PC-9 (cell line): ENCODE results near the gene FGF19. TPM values are rescaled to one million over a fixed set of nuclear protein-coding genes. Genes with fewer than 3 reads are reported as not detected.

ENCODE experiments used
- BruUV-seq: library from RNA; stranded (reverse); fragments of 400-500 nt; replicated peaks from 2 replicates; lab custom pipeline; 2021; lab: Mats Ljungman, UMichigan
- CTCF ChIA-PET: fragments of 300-600 bp; sonication (Branson Sonifier 250); formaldehyde crosslinking; loops from one replicate; lab custom pipeline; 2022; ENCODE audit warnings: antibody characterized with exemption; lab: Charles Lee
- POLR2A ChIA-PET: fragments of 300-600 bp; sonication (Branson Sonifier 250); formaldehyde crosslinking; loops from one replicate; lab custom pipeline; 2022; ENCODE audit warnings: antibody characterized with exemption; ENCODE audit not compliant: unreplicated experiment; lab: Charles Lee
- DNase-seq, 2 experiments: peaks; one replicate each; pipeline versions ENCODE4 v3.0.0 to v3.0.0-alpha.2; 2015 to 2022; ENCODE audit warnings: mixed read lengths in 1 of 2
- H2AFZ ChIP-seq: fragments of 200-600 bp; sonication (generic); 2 replicates; pipeline ENCODE4 v1.8.1; 2017; ENCODE audit warnings: antibody characterized with exemption
- H3F3A ChIP-seq: fragments of 200-600 bp; sonication (generic); 2 replicates; pipeline ENCODE4 v1.8.1; 2017; ENCODE audit warnings: antibody characterized with exemption, mild to moderate bottlenecking, low read depth; ENCODE audit not compliant: insufficient read depth
- H3K27ac ChIP-seq: fragments of 200-600 bp; sonication (generic); 2 replicates; pipeline ENCODE4 v1.6.1; 2016; ENCODE audit warnings: mixed run types
- H3K27me3 ChIP-seq: fragments of 200-600 bp; sonication (generic); 2 replicates; pipeline ENCODE4 v1.6.1; 2016; ENCODE audit warnings: low read depth, mixed run types; ENCODE audit not compliant: insufficient read depth
- H3K36me3 ChIP-seq: fragments of 200-600 bp; sonication (generic); 2 replicates; pipeline ENCODE4 v1.6.1; 2016; ENCODE audit warnings: low read depth, mixed run types
- H3K4me1 ChIP-seq: fragments of 200-600 bp; sonication (generic); replicated peaks from 2 replicates; pipeline ENCODE4 v1.6.1; 2016; ENCODE audit warnings: mixed run types; ENCODE audit not compliant: insufficient read depth
- H3K4me2 ChIP-seq: fragments of 200-600 bp; sonication (generic); 2 replicates; pipeline ENCODE4 v1.6.1; 2017; ENCODE audit warnings: mixed run types
- H3K4me3 ChIP-seq: fragments of 200-600 bp; sonication (generic); 2 replicates; pipeline ENCODE4 v1.6.1; 2016; ENCODE audit warnings: mixed run types
- H3K79me2 ChIP-seq: fragments of 200-600 bp; sonication (generic); 2 replicates; pipeline ENCODE4 v1.6.1; 2017; ENCODE audit warnings: low read depth, mixed run types
- H3K9me2 ChIP-seq: fragments of 200-600 bp; sonication (generic); 2 replicates; pipeline ENCODE4 v1.8.1; 2017; ENCODE audit warnings: mild to moderate bottlenecking; ENCODE audit not compliant: insufficient read depth
- H3K9me3 ChIP-seq: fragments of 200-600 bp; sonication (generic); 2 replicates; pipeline ENCODE4 v1.8.1; 2016; ENCODE audit warnings: low read depth; ENCODE audit not compliant: insufficient read depth
- H4K20me1 ChIP-seq: fragments of 200-600 bp; sonication (generic); 2 replicates; pipeline ENCODE4 v1.8.1; 2017; ENCODE audit not compliant: insufficient read depth
- CTCF ChIP-seq: fragments of 200-600 bp; sonication (generic); conservative IDR thresholded peaks from 2 replicates; pipeline ENCODE4 v1.6.1; 2017; ENCODE audit warnings: mixed run types, antibody characterized with exemption, mild to moderate bottlenecking, moderate library complexity
- EZH2 ChIP-seq: fragments of 200-600 bp; sonication (generic); IDR thresholded peaks from 2 replicates; pipeline ENCODE4 v1.8.0; 2017; ENCODE audit warnings: antibody characterized with exemption, low read depth
- intact Hi-C: fragments of 100-400 bp; cut with micrococcal nuclease; formaldehyde crosslinking; loops from one replicate; pipeline ENCODE4 v1.10.0; 2022; ENCODE audit not compliant: unreplicated experiment
- total RNA-seq: library from RNA; stranded (reverse); gene quantifications from 2 replicates; pipeline ENCODE4 v1.2.3, GENCODE V29; 2021

Gene FGF19
- total RNA-seq, 1 experiment from 2014 or later: 2.0 TPM

DNA sequence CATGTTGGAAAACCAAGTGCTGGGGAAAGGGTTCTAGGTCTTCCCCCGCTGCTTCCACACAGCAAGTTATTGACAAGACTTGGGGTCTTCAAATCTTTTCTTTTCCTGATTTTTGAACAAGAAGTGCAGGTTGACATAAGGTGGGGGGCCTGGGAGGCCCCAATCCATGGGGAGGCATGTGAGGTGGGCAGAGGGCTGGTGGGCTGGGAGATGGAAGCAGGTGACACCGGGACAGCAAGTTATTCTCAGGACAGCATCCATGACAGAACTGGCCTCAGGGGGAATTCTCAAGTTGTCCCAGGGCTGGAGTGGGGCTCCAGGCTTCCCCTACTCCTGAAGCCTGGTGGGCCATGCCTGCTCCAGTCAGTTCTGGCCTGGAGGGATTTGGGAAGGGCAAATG, 5.5 kb downstream of the FGF19 start:
- H3K9me2 ChIP-seq: no peaks in the 10 kb centered on the region
- no peak overlapping the region for H3K4me2 ChIP-seq
- peaks cover 26% of the 10 kb centered on the region for H3F3A ChIP-seq
- H3K9me3 ChIP-seq: no peaks in the 10 kb centered on the region
- no TSS peak for BruUV-seq
- no peaks in the 10 kb centered on the region for H3K36me3 ChIP-seq
- TF ChIP-seq EZH2 (no peak), CTCF (no peak)
- no peak overlapping the region for H2AFZ ChIP-seq
- no peaks in the 10 kb centered on the region for H3K79me2 ChIP-seq
- no peaks in the 10 kb centered on the region for H4K20me1 ChIP-seq
- CTCF ChIA-PET: interaction anchor here (0.7 kb wide), 1 partner anchor 265 kb away, joined by 3 read pairs; no protein-coding TSS in a partner anchor
- H3K27me3 ChIP-seq: no peaks in the 10 kb centered on the region
- peaks cover 45% of the 10 kb centered on the region for H3K4me1 ChIP-seq
- peak in 1 of 2 experiments; percentile 22 for DNase-seq
- H3K27ac ChIP-seq: no peak overlapping the region
- POLR2A ChIA-PET: no interaction called here
- intact Hi-C loops: no loop called here
- no peak overlapping the region for H3K4me3 ChIP-seq

- Histone ChIP-seq H3K36me3 (no peaks in the 10 kb centered on the region), H2AFZ (no peak overlapping the region), H3K4me1 (peaks cover 45% of the 10 kb centered on the region), H3K4me2 (no peak overlapping the region), H3K27me3 (no peaks in the 10 kb centered on the region), H3F3A (peaks cover 24% of the 10 kb centered on the region), H3K79me2 (no peaks in the 10 kb centered on the region), H3K4me3 (no peak overlapping the region), H4K20me1 (no peaks in the 10 kb centered on the region), H3K27ac (no peak overlapping the region), H3K9me2 (no peaks in the 10 kb centered on the region), H3K9me3 (peaks cover under 1% of the 10 kb centered on the region; the same call in 1 of the 2 replicates)
- no peak for TF ChIP-seq CTCF
- no peak for TF ChIP-seq EZH2
- ChIA-PET CTCF (no interaction called here), POLR2A (interaction anchor here (0.6 kb wide), 1 partner anchor 29 kb away, joined by 31 read pairs; no protein-coding TSS in a partner anchor)
- no peak for DNase-seq
- BruUV-seq: no TSS peak
- intact Hi-C loops: no loop called here
These were observed 6.0 kb downstream of the FGF19 start for GRCh38 chr11:69697861-69698260.

- no peaks in the 10 kb centered on the region for H3K9me2 ChIP-seq
- H3K27me3 ChIP-seq: no peaks in the 10 kb centered on the region
- POLR2A ChIA-PET: interaction anchor here (0.6 kb wide), 1 partner anchor 29 kb away, joined by 31 read pairs; no protein-coding TSS in a partner anchor
- BruUV-seq: no TSS peak
- no peak overlapping the region for H3K4me3 ChIP-seq
- intact Hi-C loops: no loop called here
- CTCF ChIA-PET: no interaction called here
- H3K27ac ChIP-seq: no peak overlapping the region
- H3K4me2 ChIP-seq: no peak overlapping the region
- TF ChIP-seq CTCF: no peak
- no peak for TF ChIP-seq EZH2
- H3K9me3 ChIP-seq: peaks cover 4% of the 10 kb centered on the region; the same call in 1 of the 2 replicates
- H3K79me2 ChIP-seq: no peaks in the 10 kb centered on the region
- H3K36me3 ChIP-seq: no peaks in the 10 kb centered on the region
- H4K20me1 ChIP-seq: no peaks in the 10 kb centered on the region
- peaks cover 45% of the 10 kb centered on the region for H3K4me1 ChIP-seq
- H3F3A ChIP-seq: peaks cover 22% of the 10 kb centered on the region
- no peak for DNase-seq
- no peak overlapping the region for H2AFZ ChIP-seq
These were observed 6.4 kb downstream of the FGF19 start for GRCh38 chr11:69697469-69697843.
